ENCODE measurements around the gene BLOC1S5.

Gene BLOC1S5

DNA sequence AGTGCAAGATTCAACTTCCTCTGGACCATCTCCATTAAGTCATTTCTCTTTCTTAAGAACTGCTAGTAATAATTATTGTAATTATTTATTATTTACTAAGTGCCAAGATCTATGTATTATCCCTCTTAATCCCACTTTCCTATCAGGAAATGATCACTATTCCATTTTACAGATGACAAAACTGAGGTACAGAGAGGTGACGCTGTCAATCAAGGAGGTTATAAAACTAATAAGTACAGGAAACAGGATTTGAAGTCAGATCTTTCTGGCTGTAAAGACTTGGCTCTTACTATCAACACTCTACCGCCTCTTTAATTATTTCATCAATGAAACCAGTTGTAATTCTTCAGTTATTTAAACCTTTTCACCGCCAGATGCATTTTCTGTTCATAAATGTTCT lies 37.4 kb downstream of the BLOC1S5 start:
- TF ChIP-seq, protein P1, sequence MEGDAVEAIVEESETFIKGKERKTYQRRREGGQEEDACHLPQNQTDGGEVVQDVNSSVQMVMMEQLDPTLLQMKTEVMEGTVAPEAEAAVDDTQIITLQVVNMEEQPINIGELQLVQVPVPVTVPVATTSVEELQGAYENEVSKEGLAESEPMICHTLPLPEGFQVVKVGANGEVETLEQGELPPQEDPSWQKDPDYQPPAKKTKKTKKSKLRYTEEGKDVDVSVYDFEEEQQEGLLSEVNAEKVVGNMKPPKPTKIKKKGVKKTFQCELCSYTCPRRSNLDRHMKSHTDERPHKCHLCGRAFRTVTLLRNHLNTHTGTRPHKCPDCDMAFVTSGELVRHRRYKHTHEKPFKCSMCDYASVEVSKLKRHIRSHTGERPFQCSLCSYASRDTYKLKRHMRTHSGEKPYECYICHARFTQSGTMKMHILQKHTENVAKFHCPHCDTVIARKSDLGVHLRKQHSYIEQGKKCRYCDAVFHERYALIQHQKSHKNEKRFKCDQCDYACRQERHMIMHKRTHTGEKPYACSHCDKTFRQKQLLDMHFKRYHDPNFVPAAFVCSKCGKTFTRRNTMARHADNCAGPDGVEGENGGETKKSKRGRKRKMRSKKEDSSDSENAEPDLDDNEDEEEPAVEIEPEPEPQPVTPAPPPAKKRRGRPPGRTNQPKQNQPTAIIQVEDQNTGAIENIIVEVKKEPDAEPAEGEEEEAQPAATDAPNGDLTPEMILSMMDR (IDR thresholded peaks at IDR 0.05; ENCODE audit: insufficient read depth, low read length, missing control alignments): no peak
- CTCF ChIA-PET: no interaction called here
- POLR2A ChIA-PET: no interaction called here
- H3K4me3 ChIP-seq (ENCODE audit: low read depth, low read length): no peak overlapping the region
- DNase-seq (ENCODE audit: low read depth, low spot score): no peak

DNA sequence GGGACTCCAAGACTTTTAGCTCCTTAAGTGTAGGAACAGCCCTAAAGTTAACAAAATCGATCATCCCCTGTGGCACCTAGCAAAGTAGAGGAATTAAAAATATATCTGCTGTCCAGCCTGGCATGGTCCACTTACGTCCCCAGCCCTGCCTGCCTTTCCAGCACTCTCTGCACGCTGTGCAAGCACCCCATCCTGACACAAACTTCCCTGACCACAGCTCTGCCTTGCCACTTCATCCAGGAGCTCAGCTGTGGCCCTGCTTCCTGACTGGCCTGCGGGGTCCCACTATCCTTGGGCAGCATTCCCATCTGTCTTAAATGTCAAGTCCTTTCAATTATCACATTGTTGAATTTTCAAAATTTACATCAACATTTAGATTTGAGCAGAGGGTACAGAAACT lies 39.0 kb downstream of the BLOC1S5 start:
- CTCF ChIA-PET: interaction anchor here (1.4 to 2.1 kb wide), 2 partner anchors 19 to 303 kb away, joined by 5 to 13 read pairs; no protein-coding TSS in a partner anchor
- POLR2A ChIA-PET: no interaction called here

DNA sequence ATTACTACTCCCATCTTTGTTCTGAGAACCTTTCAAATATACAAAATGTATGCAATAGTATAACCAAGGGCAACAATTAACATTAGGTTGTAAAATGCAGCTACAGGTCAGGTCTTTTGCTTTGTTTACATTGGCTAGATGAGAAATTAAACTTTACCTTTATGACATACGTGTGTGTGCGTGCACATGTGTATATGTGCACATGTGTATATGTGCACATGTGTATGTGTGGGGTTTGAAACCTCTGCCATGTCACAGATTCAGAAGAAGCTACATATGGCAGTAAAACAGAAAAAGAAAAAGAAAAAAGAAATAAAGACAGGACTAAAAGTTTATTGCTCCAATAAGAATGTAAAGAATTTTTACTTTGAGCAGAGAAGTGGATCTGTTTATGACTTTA lies 40.6 kb downstream of the BLOC1S5 start:
- H3K4me3 ChIP-seq (ENCODE audit: low read depth, low read length): no peak overlapping the region
- DNase-seq (ENCODE audit: low read depth, low spot score): no peak
- TF ChIP-seq, protein P1 (IDR thresholded peaks at IDR 0.05; ENCODE audit: insufficient read depth, low read length, missing control alignments): no peak
- CTCF ChIA-PET: interaction anchor here (1.2 to 2.1 kb wide), 4 partner anchors 16 to 302 kb away, joined by 3 to 13 read pairs (median 4); no protein-coding TSS in a partner anchor
- POLR2A ChIA-PET: no interaction called here

More for the DNA sequence above, 39.0 kb downstream of the BLOC1S5 start:
- TF ChIP-seq, protein P1 (IDR thresholded peaks at IDR 0.05; ENCODE audit: insufficient read depth, low read length, missing control alignments): no peak
- no peak for DNase-seq (ENCODE audit: low read depth, low spot score)
- H3K4me3 ChIP-seq (ENCODE audit: low read depth, low read length): no peak overlapping the region

DNA sequence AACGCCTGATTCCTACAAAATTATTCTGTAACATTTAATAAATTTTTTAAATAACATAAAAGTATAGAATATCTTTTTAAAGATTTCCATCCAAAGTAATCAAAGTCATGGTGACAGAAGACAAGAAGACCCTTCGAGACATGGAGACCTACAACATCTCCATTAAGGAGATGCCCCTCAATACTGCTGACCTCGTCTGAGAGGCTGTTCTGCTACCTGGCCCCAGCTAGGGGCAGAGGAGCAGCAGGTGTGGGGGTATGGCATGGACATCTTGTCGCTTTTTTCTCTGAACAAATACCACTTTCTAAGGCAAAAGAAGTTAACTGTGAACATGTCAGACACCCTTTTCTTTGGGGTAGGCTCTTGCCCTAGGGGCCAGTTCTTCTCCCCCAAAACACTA lies 44.1 kb downstream of the BLOC1S5 start:
- DNase-seq (ENCODE audit: low read depth, low spot score): no peak
- CTCF ChIA-PET: interaction anchor here (1.3 kb wide), 1 partner anchor 14 kb away, joined by 4 read pairs; no protein-coding TSS in a partner anchor
- POLR2A ChIA-PET: no interaction called here
- H3K4me3 ChIP-seq (ENCODE audit: low read depth, low read length): no peak overlapping the region
- TF ChIP-seq, protein P1 (IDR thresholded peaks at IDR 0.05; ENCODE audit: insufficient read depth, low read length, missing control alignments): no peak

DNA sequence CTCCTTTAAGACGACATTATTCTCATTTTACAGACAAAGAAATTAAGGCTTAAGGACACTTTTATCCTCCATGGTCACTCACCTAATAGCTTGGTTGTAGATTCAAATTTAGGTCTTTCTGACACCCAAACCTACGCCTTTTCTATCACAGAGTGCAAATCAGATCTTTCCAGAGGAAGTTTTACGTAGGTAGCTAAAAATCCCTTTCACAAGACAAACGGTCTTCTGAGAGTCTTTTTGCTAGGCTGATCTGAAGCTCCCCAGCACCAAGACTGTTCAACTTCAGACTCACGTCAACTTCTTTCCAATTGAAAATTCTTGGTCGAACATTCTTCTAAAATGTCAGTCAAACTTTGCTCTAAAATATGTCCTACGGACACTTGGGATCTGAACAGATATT lies 46.5 kb downstream of the BLOC1S5 start:
- ChIA-PET CTCF (interaction anchor here (2.9 to 4.1 kb wide), 2 partner anchors 12 to 295 kb away, joined by 16 to 29 read pairs; no protein-coding TSS in a partner anchor), POLR2A (no interaction called here)
- DNase-seq (ENCODE audit: low read depth, low spot score): no peak
- TF ChIP-seq, protein P1 (IDR thresholded peaks at IDR 0.05; ENCODE audit: insufficient read depth, low read length, missing control alignments): no peak
- H3K4me3 ChIP-seq (ENCODE audit: low read depth, low read length): no peak overlapping the region

DNA sequence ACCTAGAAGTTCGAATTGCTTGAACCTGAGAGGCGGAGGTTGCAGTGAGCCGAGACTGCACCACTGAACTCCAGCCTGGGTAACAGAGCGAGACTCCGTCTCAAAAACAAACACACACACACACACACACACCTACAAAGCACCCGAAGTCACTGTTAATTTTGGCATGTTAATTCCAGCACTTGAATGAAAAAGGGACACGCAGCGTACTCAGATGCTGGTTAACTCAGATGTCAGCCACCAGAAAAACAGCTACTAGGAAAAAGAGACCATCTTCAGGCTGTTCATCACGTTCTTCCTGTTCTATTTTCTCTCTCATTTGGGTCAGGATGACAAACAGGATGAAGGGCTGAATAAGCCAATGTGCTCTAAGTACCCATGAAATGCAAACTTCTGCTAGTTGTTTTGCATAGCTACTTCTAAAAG lies 46.9 kb downstream of the BLOC1S5 start:
- POLR2A ChIA-PET: no interaction called here
- CTCF ChIA-PET: interaction anchor here (2.9 to 4.1 kb wide), 2 partner anchors 11 to 295 kb away, joined by 16 to 29 read pairs; no protein-coding TSS in a partner anchor
- no peak for DNase-seq (ENCODE audit: low read depth, low spot score)
- no peak overlapping the region for H3K4me3 ChIP-seq (ENCODE audit: low read depth, low read length)
- TF ChIP-seq, protein P1 (IDR thresholded peaks at IDR 0.05; ENCODE audit: insufficient read depth, low read length, missing control alignments): no peak

Data from AG04449 (cell line).